Lung (tissue), 12 donors: ENCODE results near the gene EBF3. TPM values are rescaled to one million over a fixed set of nuclear protein-coding genes. Genes with fewer than 3 reads are reported as not detected.

Experiments
- ATAC-seq: fragments of 200-7000 bp; cut with Tn5 transposase; one replicate; pipeline ENCODE4 v1.9.1; 2020; ENCODE audit warnings: moderate number of reproducible peaks; ENCODE audit not compliant: insufficient read depth, low FRiP score
- DNase-seq, 3 donors: peaks; one replicate each; pipeline ENCODE4 v3.0.0-alpha.2; 2013 to 2017
- H3K27ac ChIP-seq, 2 donors: one replicate each; pipeline ENCODE4 v1.5.1; 2013; ENCODE audit warnings: mild to moderate bottlenecking in 2 of 2, moderate library complexity in 2 of 2, control low read depth in 1 of 2, inconsistent platforms in 1 of 2, low read depth in 1 of 2, low read length in 1 of 2
- H3K27me3 ChIP-seq, 3 donors: one replicate each; pipeline ENCODE4 v1.5.1; 2013; ENCODE audit warnings: low read length in 2 of 3; ENCODE audit not compliant: control insufficient read depth in 3 of 3, insufficient read depth in 3 of 3
- H3K36me3 ChIP-seq, 4 donors: one replicate each; pipeline ENCODE4 v1.5.1; 2013; ENCODE audit warnings: low read length in 4 of 4, mild to moderate bottlenecking in 1 of 4, moderate library complexity in 1 of 4; ENCODE audit not compliant: control insufficient read depth in 4 of 4, insufficient read depth in 4 of 4
- H3K4me1 ChIP-seq, 5 donors: one replicate each; pipeline ENCODE4 v1.5.1; 2013; ENCODE audit warnings: low read length in 5 of 5, mild to moderate bottlenecking in 2 of 5, moderate library complexity in 1 of 5; ENCODE audit not compliant: control insufficient read depth in 5 of 5, insufficient read depth in 5 of 5
- H3K4me3 ChIP-seq: one replicate; pipeline ENCODE4 v1.5.1; 2013; ENCODE audit warnings: mild to moderate bottlenecking, control low read depth, moderate library complexity
- H3K9ac ChIP-seq, 2 donors: one replicate each; pipeline ENCODE4 v1.5.1; 2013; ENCODE audit warnings: low read length in 2 of 2, control low read depth in 1 of 2; ENCODE audit not compliant: insufficient read depth in 1 of 2
- H3K9me3 ChIP-seq, 4 donors: one replicate each; pipeline ENCODE4 v1.5.1; 2013; ENCODE audit warnings: low read length in 3 of 4, mild to moderate bottlenecking in 1 of 4, moderate library complexity in 1 of 4; ENCODE audit not compliant: control insufficient read depth in 4 of 4, insufficient read depth in 3 of 4
- WGBS, 2 donors: extraction: QIAGEN DNeasy Blood & Tissue Kit; methylation state at CpG; one replicate each; pipeline ENCODE4 v1.1.7; 2013; 5-methylcytosine and 5-hydroxymethylcytosine counted together
- polyA plus RNA-seq, 2 donors: library from polyadenylated mRNA; stranded (reverse); fragments of 200-250 nt; gene quantifications; one replicate each; pipeline ENCODE4 v1.2.1, GENCODE V29; 2013
- total RNA-seq, 2 donors: library from RNA; depleted of rRNA in 1 of 2; stranded (reverse); fragments of >200 nt in 1 of 2; gene quantifications; one replicate each; pipeline ENCODE4 v1.2.1, GENCODE V29; 2014 to 2021
- TF ChIP-seq, protein P1 (sequence below): IDR thresholded peaks from 2 replicates; pipeline ENCODE4 v1.5.1; 2012; ENCODE audit warnings: mild to moderate bottlenecking; ENCODE audit errors: control extremely low read depth, extremely low read depth
- donor health status: control.
- donor health status: control.
- donor health status: Bipolar disorder and iron deficiency.
- donor health status: healthy.
- donor health status: DM: yes; HTN: yes; CAD: no.

The EBF3 gene
- total and polyA plus RNA-seq, 4 donors = 0.06 to 1.1 (median 0.08) TPM; not detected in 1

GRCh38 chr10:130003166-130003565 lies 39.1 kb upstream of the EBF3 start:
- H3K9me3 ChIP-seq = peaks cover 0 to 17% (median 4%) of the 10 kb centered on the region in 4 donors
- H3K36me3 ChIP-seq = no peaks in the 10 kb centered on the region
- no peak overlapping the region for H3K9ac ChIP-seq
- 90 to 92% methylated on average over 9 of the region's 9 CpGs for WGBS, 2 donors
- ATAC-seq (no peak), DNase-seq (no peak)
- peaks cover 2 to 16% (median 4%) of the 10 kb centered on the region in 3 donors for H3K27me3 ChIP-seq
- no peak overlapping the region for H3K4me3 ChIP-seq
- no peak overlapping the region for H3K27ac ChIP-seq
- no peaks in the 10 kb centered on the region for H3K4me1 ChIP-seq
- TF ChIP-seq, protein P1, sequence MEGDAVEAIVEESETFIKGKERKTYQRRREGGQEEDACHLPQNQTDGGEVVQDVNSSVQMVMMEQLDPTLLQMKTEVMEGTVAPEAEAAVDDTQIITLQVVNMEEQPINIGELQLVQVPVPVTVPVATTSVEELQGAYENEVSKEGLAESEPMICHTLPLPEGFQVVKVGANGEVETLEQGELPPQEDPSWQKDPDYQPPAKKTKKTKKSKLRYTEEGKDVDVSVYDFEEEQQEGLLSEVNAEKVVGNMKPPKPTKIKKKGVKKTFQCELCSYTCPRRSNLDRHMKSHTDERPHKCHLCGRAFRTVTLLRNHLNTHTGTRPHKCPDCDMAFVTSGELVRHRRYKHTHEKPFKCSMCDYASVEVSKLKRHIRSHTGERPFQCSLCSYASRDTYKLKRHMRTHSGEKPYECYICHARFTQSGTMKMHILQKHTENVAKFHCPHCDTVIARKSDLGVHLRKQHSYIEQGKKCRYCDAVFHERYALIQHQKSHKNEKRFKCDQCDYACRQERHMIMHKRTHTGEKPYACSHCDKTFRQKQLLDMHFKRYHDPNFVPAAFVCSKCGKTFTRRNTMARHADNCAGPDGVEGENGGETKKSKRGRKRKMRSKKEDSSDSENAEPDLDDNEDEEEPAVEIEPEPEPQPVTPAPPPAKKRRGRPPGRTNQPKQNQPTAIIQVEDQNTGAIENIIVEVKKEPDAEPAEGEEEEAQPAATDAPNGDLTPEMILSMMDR = no peak

DNA sequence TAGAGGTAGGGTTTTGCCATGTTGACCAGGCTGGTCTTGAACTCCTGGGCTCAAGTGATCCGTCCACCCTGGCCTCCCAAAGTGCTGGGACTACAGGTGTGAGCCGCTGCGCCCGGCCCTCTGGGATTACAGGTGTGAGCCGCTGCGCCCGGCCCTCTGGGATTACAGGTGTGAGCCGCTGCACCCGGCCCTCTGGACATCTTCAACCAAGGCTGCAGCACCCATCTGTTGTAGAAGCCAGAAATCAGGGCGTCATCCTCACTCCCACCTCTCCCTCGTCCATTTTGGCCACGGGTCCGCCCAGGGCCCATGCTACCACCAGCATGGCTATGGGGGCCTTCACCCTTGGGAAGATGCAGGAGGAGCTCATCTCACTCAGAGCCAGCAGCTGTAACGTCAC lies 38.5 kb upstream of the EBF3 start:
- 82 to 86% methylated on average over 12 to 14 of the region's 14 CpGs for WGBS, 2 donors

GRCh38 chr10:130000918-130001317 lies 36.8 kb upstream of the EBF3 start:
- 83 to 91% methylated on average over 4 of the region's 4 CpGs for WGBS, 2 donors
- ATAC-seq = no peak
- H3K36me3 ChIP-seq = no peaks in the 10 kb centered on the region
- no peaks in the 10 kb centered on the region for H3K4me1 ChIP-seq
- H3K27me3 ChIP-seq = peaks cover 2 to 6% (median 4%) of the 10 kb centered on the region in 3 donors
- H3K9ac ChIP-seq = no peak overlapping the region
- H3K9me3 ChIP-seq = peaks cover 0 to 17% (median 4%) of the 10 kb centered on the region in 4 donors
- DNase-seq = no peak
- H3K27ac ChIP-seq = no peak overlapping the region
- no peak overlapping the region for H3K4me3 ChIP-seq
- TF ChIP-seq, protein P1 = no peak

More for the DNA sequence above, 38.5 kb upstream of the EBF3 start:
- H3K4me3 ChIP-seq = no peak overlapping the region
- DNase-seq (no peak), ATAC-seq (no peak)
- H3K27ac ChIP-seq = no peak overlapping the region
- H3K36me3 ChIP-seq = no peaks in the 10 kb centered on the region
- no peaks in the 10 kb centered on the region for H3K4me1 ChIP-seq
- peaks cover 0 to 17% (median 4%) of the 10 kb centered on the region in 4 donors for H3K9me3 ChIP-seq
- no peak overlapping the region for H3K9ac ChIP-seq
- TF ChIP-seq, protein P1 = no peak
- H3K27me3 ChIP-seq = peaks cover 2 to 16% (median 4%) of the 10 kb centered on the region in 3 donors

DNA sequence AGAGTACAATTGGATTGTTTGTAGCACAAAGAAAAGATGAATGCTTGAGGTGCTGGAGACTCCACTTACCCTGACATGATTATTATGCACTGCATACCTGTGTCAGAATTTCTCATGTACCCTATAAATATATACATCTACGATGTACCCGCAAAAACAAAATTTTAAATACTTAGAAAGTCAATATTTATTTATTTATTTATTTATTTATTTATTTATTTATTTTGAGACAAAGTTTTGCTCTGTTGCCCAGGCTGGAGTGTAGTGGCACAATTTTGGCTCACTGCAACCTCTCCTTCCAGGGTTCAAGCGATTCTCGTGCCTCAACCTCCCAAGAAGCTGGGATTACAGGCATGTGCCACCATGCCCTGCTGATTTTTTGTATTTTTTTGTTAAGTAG lies 35.1 kb upstream of the EBF3 start:
- TF ChIP-seq, protein P1 = no peak
- Histone ChIP-seq H3K9me3 (peaks cover 0 to 14% (median 4%) of the 10 kb centered on the region in 4 donors), H3K27me3 (peaks cover 4 to 6% (median 4%) of the 10 kb centered on the region in 3 donors), H3K4me1 (no peaks in the 10 kb centered on the region), H3K36me3 (no peaks in the 10 kb centered on the region), H3K4me3 (no peak overlapping the region), H3K27ac (no peak overlapping the region), H3K9ac (no peak overlapping the region)
- ATAC-seq = no peak
- WGBS, 2 donors = 94 to 97% methylated on average over 4 of the region's 4 CpGs
- DNase-seq = no peak
